Small intestine (tissue), 7 donors: ENCODE data around the gene GAS2. TPM values are rescaled to one million over a fixed set of nuclear protein-coding genes. Genes with fewer than 3 reads are reported as not detected.

ENCODE experiments used
- DNase-seq, 2 donors: peaks; one replicate each; pipeline versions ENCODE4 v3.0.0 to v3.0.0-alpha.2; 2013
- FAIRE-seq: peaks from 2 replicates; lab custom pipeline; 2012; peaks lifted over from hg19 to GRCh38; lab: Jason Lieb, UNC
- H3K27ac ChIP-seq, 3 donors: one replicate each; pipeline ENCODE4 v1.5.1; 2013; ENCODE audit warnings: low read length in 2 of 3, mild to moderate bottlenecking in 2 of 3, control low read depth in 1 of 3, inconsistent platforms in 1 of 3, low read depth in 1 of 3, moderate library complexity in 1 of 3
- H3K27me3 ChIP-seq, 3 donors: one replicate each; pipeline ENCODE4 v1.6.1; 2013; ENCODE audit warnings: low read length in 3 of 3, inconsistent platforms in 1 of 3; ENCODE audit not compliant: control insufficient read depth in 3 of 3, insufficient read depth in 3 of 3
- H3K36me3 ChIP-seq, 3 donors: one replicate each; pipeline ENCODE4 v1.6.1; 2013; ENCODE audit warnings: low read length in 3 of 3, inconsistent platforms in 1 of 3, low read depth in 1 of 3, mild to moderate bottlenecking in 1 of 3, moderate library complexity in 1 of 3; ENCODE audit not compliant: control insufficient read depth in 3 of 3, insufficient read depth in 2 of 3
- H3K4me1 ChIP-seq, 3 donors: one replicate each; pipeline ENCODE4 v1.6.1; 2013; ENCODE audit warnings: low read length in 2 of 3, inconsistent platforms in 1 of 3, low read depth in 1 of 3, mild to moderate bottlenecking in 1 of 3, moderate library complexity in 1 of 3; ENCODE audit not compliant: control insufficient read depth in 3 of 3, insufficient read depth in 2 of 3
- H3K4me3 ChIP-seq, 3 donors: one replicate each; pipeline ENCODE4 v1.5.1; 2013; ENCODE audit warnings: low read length in 3 of 3, control low read depth in 1 of 3, inconsistent platforms in 1 of 3, low read depth in 1 of 3, mild to moderate bottlenecking in 1 of 3, moderate library complexity in 1 of 3
- H3K9me3 ChIP-seq, 2 donors: one replicate each; pipeline ENCODE4 v1.6.1; 2013; ENCODE audit warnings: low read depth in 1 of 2, low read length in 1 of 2; ENCODE audit not compliant: control insufficient read depth in 2 of 2, insufficient read depth in 1 of 2
- WGBS, 3 donors: extraction: QIAGEN DNeasy Blood & Tissue Kit; methylation state at CpG; one replicate each; pipeline ENCODE4 v1.1.7; 2013; 5-methylcytosine and 5-hydroxymethylcytosine counted together
- polyA plus RNA-seq, 4 donors: library from polyadenylated mRNA; stranded (reverse) in 3 of 4; unstranded in 1 of 4; fragments of 200-250 nt in 3 of 4; fragments of 120-200 nt in 1 of 4; gene quantifications; one replicate each; pipeline versions ENCODE4 v1.2.1 to v1.2.3, GENCODE V29; 2013
- donor health status: healthy with polysubstance abuse.
- donor health status: control.
- donor health status: control.
- donor health status: Bipolar disorder and iron deficiency.
- donor health status: healthy.

GAS2 gene
- polyA plus RNA-seq, 4 donors = 2.4 to 7.2 (median 2.9) TPM

DNA sequence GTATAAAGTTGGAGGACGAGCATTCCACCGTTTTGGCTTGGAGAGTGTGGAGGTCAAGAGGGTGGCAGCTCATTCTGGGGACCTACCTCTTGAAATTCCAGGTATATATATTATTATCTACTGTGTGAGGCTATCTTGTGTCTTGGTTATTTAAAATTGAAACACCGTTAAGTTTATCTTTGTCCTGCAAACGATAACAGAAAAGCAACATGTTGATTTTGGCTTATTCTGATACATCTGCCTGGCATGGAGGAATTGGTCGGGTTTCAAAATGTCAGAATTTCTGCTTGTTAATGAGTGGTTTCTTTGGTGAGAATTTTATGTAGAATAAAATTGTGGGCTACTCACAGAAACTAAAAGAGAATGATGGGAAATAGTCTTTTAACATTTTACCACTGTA lies 108.8 kb downstream of the GAS2 start:
- Histone ChIP-seq H3K27ac (no peak overlapping the region), H3K9me3 (no peaks in the 10 kb centered on the region), H3K27me3 (no peaks in the 10 kb centered on the region), H3K4me1 (no peaks in the 10 kb centered on the region), H3K36me3 (no peaks in the 10 kb centered on the region), H3K4me3 (no peak overlapping the region)
- 78 to 88% (median 84%) methylated on average over 5 of the region's 5 CpGs for WGBS, 3 donors
- FAIRE-seq = no peak
- DNase-seq = no peak

GRCh38 chr11:22778642-22779041 lies 112.2 kb downstream of the GAS2 start:
- no peaks in the 10 kb centered on the region for H3K4me1 ChIP-seq
- no peaks in the 10 kb centered on the region for H3K36me3 ChIP-seq
- no peak overlapping the region for H3K4me3 ChIP-seq
- H3K27me3 ChIP-seq = no peaks in the 10 kb centered on the region
- H3K9me3 ChIP-seq = no peaks in the 10 kb centered on the region
- no peak for FAIRE-seq
- DNase-seq = peak; percentile 4 to 6
- H3K27ac ChIP-seq = no peak overlapping the region

DNA sequence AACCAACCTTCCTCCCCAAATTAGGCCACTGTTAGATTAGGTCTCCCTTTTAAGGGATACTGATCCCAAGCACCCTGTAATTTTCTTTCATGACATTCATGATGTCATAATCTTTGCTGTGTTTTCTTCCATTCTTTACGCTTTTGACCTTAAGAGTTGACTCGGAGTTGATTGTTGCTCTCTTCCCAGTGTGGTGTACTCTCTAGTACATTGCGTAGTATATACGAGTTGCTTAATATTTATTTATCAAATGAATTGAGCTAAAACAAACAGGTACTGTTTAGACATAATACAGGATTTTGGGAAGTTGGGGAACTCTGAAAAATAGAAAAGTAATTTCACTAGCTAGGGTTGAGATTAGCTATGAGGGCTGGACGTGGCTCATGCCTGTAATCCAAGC lies 113.4 kb downstream of the GAS2 start:
- FAIRE-seq (no peak), DNase-seq (no peak)
- no peak overlapping the region for H3K4me3 ChIP-seq
- WGBS, 3 donors = 84 to 88% (median 88%) methylated on average over 5 of the region's 5 CpGs
- no peaks in the 10 kb centered on the region for H3K4me1 ChIP-seq
- H3K9me3 ChIP-seq = no peaks in the 10 kb centered on the region
- no peaks in the 10 kb centered on the region for H3K27me3 ChIP-seq
- H3K36me3 ChIP-seq = no peaks in the 10 kb centered on the region
- no peak overlapping the region for H3K27ac ChIP-seq

GRCh38 chr11:22780952-22781593 lies 114.7 kb downstream of the GAS2 start:
- WGBS, 3 donors = 34 to 62% (median 53%) methylated on average over 3 of the region's 3 CpGs
- no peaks in the 10 kb centered on the region for H3K4me1 ChIP-seq
- no peak for FAIRE-seq

GRCh38 chr11:22785251-22785650 lies 118.8 kb downstream of the GAS2 start:
- no peak overlapping the region for H3K4me3 ChIP-seq
- H3K4me1 ChIP-seq = no peaks in the 10 kb centered on the region
- H3K9me3 ChIP-seq = no peaks in the 10 kb centered on the region
- no peak overlapping the region for H3K27ac ChIP-seq
- no peaks in the 10 kb centered on the region for H3K36me3 ChIP-seq
- FAIRE-seq (no peak), DNase-seq (peak; percentile 10 to 31)
- H3K27me3 ChIP-seq = no peaks in the 10 kb centered on the region

More at GRCh38 chr11:22780952-22781593, 114.7 kb downstream of the GAS2 start:
- no peaks in the 10 kb centered on the region for H3K9me3 ChIP-seq
- H3K27ac ChIP-seq = no peak overlapping the region
- no peaks in the 10 kb centered on the region for H3K27me3 ChIP-seq
- no peak for DNase-seq
- no peak overlapping the region for H3K4me3 ChIP-seq
- H3K36me3 ChIP-seq = no peaks in the 10 kb centered on the region

DNA sequence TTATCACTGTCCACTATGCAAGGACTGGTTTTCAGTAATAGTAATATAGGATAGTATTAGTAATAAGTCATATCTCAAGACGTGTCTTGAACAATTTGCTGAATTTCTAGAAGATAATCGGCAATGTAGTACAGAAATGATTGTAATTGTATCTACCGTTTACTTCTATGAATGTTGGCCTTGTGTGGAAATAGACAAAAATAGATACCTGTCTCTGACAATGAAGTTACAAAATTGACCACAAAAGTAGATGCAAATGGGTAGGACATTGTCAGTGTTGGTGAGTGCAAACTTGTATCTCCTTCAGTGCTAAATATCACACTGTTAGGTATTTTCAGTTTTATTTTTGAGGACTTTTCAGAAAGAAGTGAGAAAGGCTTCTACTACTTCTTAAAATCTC lies 120.1 kb downstream of the GAS2 start:
- Histone ChIP-seq H3K9me3 (no peaks in the 10 kb centered on the region), H3K27ac (no peak overlapping the region), H3K27me3 (no peaks in the 10 kb centered on the region), H3K4me3 (no peak overlapping the region), H3K4me1 (no peaks in the 10 kb centered on the region), H3K36me3 (no peaks in the 10 kb centered on the region)
- WGBS, 3 donors = 82 to 88% (median 87%) methylated on average over 3 of the region's 3 CpGs
- FAIRE-seq = no peak
- DNase-seq = no peak

- Histone ChIP-seq H3K27me3 (no peaks in the 10 kb centered on the region), H3K4me3 (no peak overlapping the region), H3K27ac (no peak overlapping the region), H3K9me3 (no peaks in the 10 kb centered on the region), H3K36me3 (no peaks in the 10 kb centered on the region), H3K4me1 (no peaks in the 10 kb centered on the region)
- WGBS, 3 donors = 71 to 78% (median 77%) methylated on average over 2 of the region's 2 CpGs
- no peak for DNase-seq
- no peak for FAIRE-seq
Measured at GRCh38 chr11:22787055-22787454, 120.6 kb downstream of the GAS2 start.

DNA sequence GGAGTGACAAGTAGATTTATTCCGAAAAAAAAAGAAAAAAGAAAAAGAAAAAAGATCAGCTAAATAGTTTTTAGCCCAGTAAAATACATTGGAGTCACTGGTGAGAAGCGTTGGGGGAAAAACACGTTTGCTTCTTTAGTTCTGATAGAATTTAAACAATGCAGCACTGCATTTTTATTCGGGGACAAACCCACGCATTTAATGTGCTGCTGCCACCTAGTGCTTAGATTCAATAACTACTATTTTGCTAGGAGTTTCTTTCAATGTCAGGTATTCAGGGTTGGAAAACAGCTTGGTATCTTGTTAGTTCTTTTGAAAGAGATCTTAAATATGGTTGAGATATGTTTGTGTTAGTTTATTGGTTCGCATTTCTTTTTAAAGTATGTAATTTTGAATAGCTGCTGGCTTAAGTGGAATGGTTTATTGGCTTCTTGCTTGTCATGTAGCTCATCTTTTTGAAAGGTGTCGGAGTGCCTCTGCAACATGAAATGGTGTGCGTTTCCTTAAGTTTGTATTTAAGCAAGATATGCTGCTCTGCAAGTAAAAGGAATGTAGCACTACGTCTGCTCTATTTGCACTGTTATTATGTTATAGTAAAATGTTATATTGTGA lies 121.2 kb downstream of the GAS2 start:
- FAIRE-seq = no peak
- peak; percentile 39 to 59 for DNase-seq
- Histone ChIP-seq H3K4me1 (no peaks in the 10 kb centered on the region), H3K36me3 (no peaks in the 10 kb centered on the region), H3K27ac (no peak overlapping the region), H3K4me3 (no peak overlapping the region), H3K9me3 (no peaks in the 10 kb centered on the region), H3K27me3 (no peaks in the 10 kb centered on the region)
- 28 to 34% (median 30%) methylated on average over 9 of the region's 9 CpGs for WGBS, 3 donors

DNA sequence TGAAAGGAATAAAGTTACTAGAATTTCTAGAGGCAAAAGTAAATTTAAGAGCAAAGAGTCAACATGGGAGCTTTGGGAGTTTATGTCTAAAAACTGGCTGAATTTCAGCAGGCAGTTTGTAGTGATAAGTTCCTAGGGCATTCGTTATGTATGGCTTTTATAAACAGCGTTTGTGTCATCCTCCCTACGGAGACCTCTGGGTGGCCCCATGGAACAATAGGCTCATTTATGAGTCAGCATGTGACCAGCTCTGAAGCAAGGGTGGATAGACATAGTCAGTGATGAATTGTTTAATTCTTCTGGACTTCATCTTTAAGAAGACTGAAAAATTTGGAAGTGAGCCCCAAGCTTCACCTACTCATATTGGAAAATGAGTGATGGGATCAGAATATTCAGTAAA lies 126.1 kb downstream of the GAS2 start:
- no peaks in the 10 kb centered on the region for H3K4me1 ChIP-seq
- WGBS, 3 donors = 15 to 23% (median 19%) methylated on average over 3 of the region's 3 CpGs
- FAIRE-seq (no peak), DNase-seq (peak; percentile 8 to 25)
- H3K4me3 ChIP-seq = no peak overlapping the region
- H3K9me3 ChIP-seq = no peaks in the 10 kb centered on the region
- H3K27me3 ChIP-seq = no peaks in the 10 kb centered on the region
- H3K36me3 ChIP-seq = no peaks in the 10 kb centered on the region
- H3K27ac ChIP-seq = no peak overlapping the region
